ENCODE data around the gene USP25.

Gene USP25

GRCh38 chr21:15831497-15831896, 101.7 kb downstream of the USP25 start:
- POLR2A ChIA-PET: no interaction called here
- peaks cover 28 to 30% of the 10 kb centered on the region in 2 experiments for H3K36me3 ChIP-seq (ENCODE audit: control insufficient read depth in 2 of 2, insufficient read depth in 1 of 2, low read length in 2 of 2)
- CTCF ChIA-PET: interaction anchor here (1.0 kb wide), 1 partner anchor 11 kb away, joined by 3 read pairs; no protein-coding TSS in a partner anchor

More at GRCh38 chr21:15831497-15831896, 101.7 kb downstream of the USP25 start:
- TF ChIP-seq PRDM2 (tag by site-specific recombination; IDR thresholded peaks at IDR 0.05; ENCODE audit: borderline replicate concordance): no peak
- no peak for TF ChIP-seq ZBTB11 (tag by site-specific recombination; conservative IDR thresholded peaks at IDR 0.05; ENCODE audit: low read depth)
- TF ChIP-seq HOXC10 (CRISPR knock-in tag; IDR thresholded peaks at IDR 0.05): no peak
- TF ChIP-seq ZNF596 (tag by site-specific recombination; IDR thresholded peaks at IDR 0.05): no peak
- TF ChIP-seq ZNF449 (tag by site-specific recombination; IDR thresholded peaks at IDR 0.05): no peak
- TF ChIP-seq EGR2 (tag by site-specific recombination; IDR thresholded peaks at IDR 0.05; ENCODE audit: low read depth): no peak
- no peak for TF ChIP-seq ZNF221 (tag by site-specific recombination; IDR thresholded peaks at IDR 0.05; ENCODE audit: borderline replicate concordance)
- no peak for TF ChIP-seq ZBTB44 (tag by site-specific recombination; IDR thresholded peaks at IDR 0.05)
- TF ChIP-seq ZSCAN16 (tag by site-specific recombination; IDR thresholded peaks at IDR 0.05): no peak
- no peak for TF ChIP-seq ZNF530 (tag by site-specific recombination; IDR thresholded peaks at IDR 0.05; ENCODE audit: low read depth)
- no peak for TF ChIP-seq KLF16 (tag by site-specific recombination; IDR thresholded peaks at IDR 0.05)
- no peak for TF ChIP-seq ZNF366 (tag by site-specific recombination; conservative IDR thresholded peaks at IDR 0.05)
- no peak for TF ChIP-seq ZBTB6 (tag by site-specific recombination; IDR thresholded peaks at IDR 0.05)
- no peak overlapping the region for H3K4me3 ChIP-seq (ENCODE audit: low read depth, low read length)
- H3K9me3 ChIP-seq (ENCODE audit: control insufficient read depth, insufficient read depth, low read depth, low read length): no peaks in the 10 kb centered on the region
- H3K4me1 ChIP-seq (ENCODE audit: control insufficient read depth, insufficient read depth, low read length): no peaks in the 10 kb centered on the region
- no peak overlapping the region for H3K27ac ChIP-seq (ENCODE audit: extremely low read depth, low read depth, low read length)

All from HEK293 (cell line).